GM10266 (cell line): ENCODE measurements around the gene SEPHS1.
"Not testable (repeated sequence)": the region's sequence is repeated elsewhere in the genome, so short reads cannot be mapped to it uniquely, and the experiment has no call there.

Source experiments
- DNase-seq: peaks from one replicate; pipeline ENCODE4 v3.0.0; 2012; ENCODE audit errors: extremely low spot score
- CTCF ChIP-seq: IDR thresholded peaks from 2 replicates; pipeline ENCODE4 v1.5.1; 2012; ENCODE audit warnings: mild to moderate bottlenecking, low read depth; ENCODE audit not compliant: control insufficient read depth, insufficient read depth; ENCODE audit errors: missing control alignments

The SEPHS1 gene

GRCh38 chr10:13284050-13284449 is 64.0 kb downstream of the SEPHS1 start:
- TF ChIP-seq CTCF = no peak
- DNase-seq = no peak

DNA sequence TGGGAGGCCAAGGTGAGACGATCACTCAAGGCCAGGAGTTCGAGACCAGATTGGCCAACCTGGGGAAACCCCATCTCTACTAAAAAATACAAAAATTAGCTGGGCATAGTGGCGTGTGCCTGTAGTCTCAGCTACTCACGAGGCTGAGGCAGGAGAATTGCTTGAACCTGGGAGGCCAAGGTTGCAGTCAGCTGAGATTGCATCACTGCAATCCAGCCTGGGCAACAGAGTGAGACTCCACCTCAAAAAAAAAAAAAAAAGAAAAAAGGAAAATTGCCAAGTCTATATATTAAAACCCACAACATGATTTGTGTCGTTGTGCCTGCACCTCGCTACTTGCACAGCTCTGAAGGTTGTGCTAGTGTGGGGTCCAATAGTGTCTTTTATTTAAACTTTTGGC is 65.7 kb downstream of the SEPHS1 start:
- not testable (repeated sequence) for DNase-seq

GRCh38 chr10:13276749-13277365 is 71.2 kb downstream of the SEPHS1 start:
- DNase-seq = no peak
- TF ChIP-seq CTCF = no peak

GRCh38 chr10:13276146-13276545 is 71.9 kb downstream of the SEPHS1 start:
- DNase-seq = not testable (repeated sequence)

GRCh38 chr10:13272164-13272571 is 75.9 kb downstream of the SEPHS1 start:
- no peak for DNase-seq

GRCh38 chr10:13271552-13272163 is 76.4 kb downstream of the SEPHS1 start:
- DNase-seq = peak; percentile 73

More at GRCh38 chr10:13272164-13272571, 75.9 kb downstream of the SEPHS1 start:
- TF ChIP-seq CTCF = no peak

GRCh38 chr10:13270877-13271551 is 77.1 kb downstream of the SEPHS1 start:
- no peak for TF ChIP-seq CTCF
- DNase-seq = no peak

More at GRCh38 chr10:13271552-13272163, 76.4 kb downstream of the SEPHS1 start:
- peak; percentile 65 for TF ChIP-seq CTCF

GRCh38 chr10:13268841-13269240 is 79.3 kb downstream of the SEPHS1 start:
- DNase-seq = no peak
- no peak for TF ChIP-seq CTCF
